ENCODE data around the gene PAPPA2. TPM values are rescaled to one million over a fixed set of nuclear protein-coding genes. Genes with fewer than 3 reads are reported as not detected.

The PAPPA2 gene
- total and polyA plus RNA-seq, 10 of the 15 experiments (the other 5 are each of a cell fraction or from before 2014, with no cell fraction given) = under 0.01 to 0.06 (median 0.03) TPM; not detected in 7

DNA sequence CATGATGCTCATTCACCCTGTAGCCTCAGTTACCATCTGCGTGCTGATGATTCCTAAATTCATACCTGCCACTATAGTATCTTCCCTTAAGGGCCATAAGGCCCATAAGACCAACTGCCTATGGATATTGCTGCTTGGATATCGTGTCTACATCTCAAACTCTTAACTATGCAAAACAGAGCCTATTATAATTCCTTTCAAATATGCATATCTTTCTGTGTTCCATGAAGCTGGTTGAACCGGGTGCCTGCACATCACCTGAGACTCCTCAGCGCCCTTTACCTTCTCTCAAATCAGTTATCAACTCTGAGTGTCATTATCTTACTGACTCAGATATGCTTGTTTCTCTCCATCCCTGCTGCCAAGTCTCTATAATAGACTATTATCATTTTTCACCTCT, 311.2 kb downstream of the PAPPA2 start:
- intact Hi-C loops (cut with micrococcal nuclease; ENCODE audit: unreplicated experiment) (no loop called here), in situ Hi-C loops (cut with MboI) (no loop called here)
- no peaks in the 10 kb centered on the region for H3K9me3 ChIP-seq (replicated peaks; ENCODE audit: control insufficient read depth, insufficient read depth, low read length)
- no peaks in the 10 kb centered on the region for H4K20me1 ChIP-seq (ENCODE audit: control insufficient read depth, insufficient read depth)
- H3K27me3 ChIP-seq (replicated peaks in 1 of 2; ENCODE audit: control insufficient read depth in 2 of 2, insufficient read depth in 2 of 2, low read length in 1 of 2) = no peaks in the 10 kb centered on the region
- ATAC-seq = no peak
- TF ChIP-seq TARDBP (IDR thresholded peaks at IDR 0.05; ENCODE audit: borderline replicate concordance) (no peak), FOXK2 (IDR thresholded peaks at IDR 0.05) (no peak), EGR1 (IDR thresholded peaks at IDR 0.05; ENCODE audit: borderline replicate concordance in 1 of 2, low read depth in 2 of 2, low read length in 2 of 2) (no peak), EP300 (IDR thresholded peaks at IDR 0.05; ENCODE audit: borderline replicate concordance in 1 of 2, control insufficient read depth in 1 of 2, low read depth in 2 of 2, low read length in 2 of 2) (no peak), TBL1XR1 (IDR thresholded peaks at IDR 0.05; ENCODE audit: low read depth, low read length) (no peak), SMARCA5 (IDR thresholded peaks at IDR 0.05) (no peak), ZNF24 (IDR thresholded peaks at IDR 0.05) (no peak)
- TF ChIP-seq, protein P1, sequence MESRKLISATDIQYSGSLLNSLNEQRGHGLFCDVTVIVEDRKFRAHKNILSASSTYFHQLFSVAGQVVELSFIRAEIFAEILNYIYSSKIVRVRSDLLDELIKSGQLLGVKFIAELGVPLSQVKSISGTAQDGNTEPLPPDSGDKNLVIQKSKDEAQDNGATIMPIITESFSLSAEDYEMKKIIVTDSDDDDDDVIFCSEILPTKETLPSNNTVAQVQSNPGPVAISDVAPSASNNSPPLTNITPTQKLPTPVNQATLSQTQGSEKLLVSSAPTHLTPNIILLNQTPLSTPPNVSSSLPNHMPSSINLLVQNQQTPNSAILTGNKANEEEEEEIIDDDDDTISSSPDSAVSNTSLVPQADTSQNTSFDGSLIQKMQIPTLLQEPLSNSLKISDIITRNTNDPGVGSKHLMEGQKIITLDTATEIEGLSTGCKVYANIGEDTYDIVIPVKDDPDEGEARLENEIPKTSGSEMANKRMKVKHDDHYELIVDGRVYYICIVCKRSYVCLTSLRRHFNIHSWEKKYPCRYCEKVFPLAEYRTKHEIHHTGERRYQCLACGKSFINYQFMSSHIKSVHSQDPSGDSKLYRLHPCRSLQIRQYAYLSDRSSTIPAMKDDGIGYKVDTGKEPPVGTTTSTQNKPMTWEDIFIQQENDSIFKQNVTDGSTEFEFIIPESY (IDR thresholded peaks at IDR 0.05) = no peak
- SMC1A ChIA-PET (ENCODE audit: uncharacterized antibody, unreplicated experiment) = no interaction called here
- no peak for FAIRE-seq
- no peak overlapping the region for H2AFZ ChIP-seq (ENCODE audit: control insufficient read depth, low read depth, low read length)
- CTCF ChIA-PET = no interaction called here
- no peak overlapping the region for H3K4me2 ChIP-seq (ENCODE audit: control insufficient read depth, insufficient read depth)
- RAD21 ChIA-PET (ENCODE audit: unreplicated experiment) = no interaction called here
- H3K36me3 ChIP-seq (ENCODE audit: control insufficient read depth in 2 of 2, insufficient read depth in 2 of 2, low read length in 1 of 2) = no peaks in the 10 kb centered on the region
- no peak overlapping the region for H3K27ac ChIP-seq (ENCODE audit: control insufficient read depth, insufficient read depth)
- 15% methylated on average over 4 of the region's 4 CpGs for WGBS (ENCODE audit: insufficient coverage, insufficient replicate concordance, low lambda C conversion rate, missing lambda C conversion rate)
- H3K4me3 ChIP-seq = no peak overlapping the region
- H3K4me1 ChIP-seq (ENCODE audit: control insufficient read depth, insufficient read depth, low read length) = no peaks in the 10 kb centered on the region
- no peak overlapping the region for H3K9ac ChIP-seq (ENCODE audit: control insufficient read depth, insufficient read depth, low read length)
- POLR2A ChIA-PET = no interaction called here
- no peak for DNase-seq (ENCODE audit: low read depth, low spot score)
- no TSS peak for BruUV-seq (replicated peaks)
- no peaks in the 10 kb centered on the region for H3K79me2 ChIP-seq (ENCODE audit: control insufficient read depth, insufficient read depth, low read length)
